Natural killer cell (primary cell): ENCODE data around the gene HSPA4. TPM values are rescaled to one million over a fixed set of nuclear protein-coding genes. Genes with fewer than 3 reads are reported as not detected.
"Not testable (repeated sequence)": the region's sequence is repeated elsewhere in the genome, so short reads cannot be mapped to it uniquely, and the experiment has no call there.

ENCODE experiments used
- ATAC-seq, 3 donors: fragments of 150-1000 bp in 2 of 3; fragments of 200-7000 bp in 1 of 3; cut with Tn5 transposase; 1 replicate in 1 of 3; 2 replicates in 2 of 3; pipeline ENCODE4 v1.10.0; 2021; ENCODE audit warnings: mild to moderate bottlenecking in 2 of 3, moderate library complexity in 2 of 3
- DNase-seq, 2 donors: peaks; one replicate each; pipeline versions ENCODE4 v3.0.0 to v3.0.0-alpha.2; 2013 to 2021; ENCODE audit warnings: mixed read lengths in 1 of 2
- H3K27ac ChIP-seq: one replicate; pipeline ENCODE4 v1.5.1; 2013; ENCODE audit warnings: mild to moderate bottlenecking, low read length
- H3K27me3 ChIP-seq: one replicate; pipeline ENCODE4 v1.6.1; 2013; ENCODE audit warnings: low read length; ENCODE audit not compliant: control insufficient read depth, insufficient read depth
- H3K36me3 ChIP-seq: one replicate; pipeline ENCODE4 v1.6.1; 2013; ENCODE audit warnings: low read length; ENCODE audit not compliant: control insufficient read depth, insufficient read depth
- H3K4me1 ChIP-seq: one replicate; pipeline ENCODE4 v1.6.1; 2013; ENCODE audit warnings: low read length; ENCODE audit not compliant: control insufficient read depth, insufficient read depth
- H3K4me3 ChIP-seq: one replicate; pipeline ENCODE4 v1.5.1; 2013; ENCODE audit warnings: low read length
- H3K9me3 ChIP-seq: one replicate; pipeline ENCODE4 v1.6.1; 2013; ENCODE audit warnings: low read length; ENCODE audit not compliant: control insufficient read depth, insufficient read depth
- H3K27ac Mint-ChIP-seq, 2 donors: one replicate each; pipeline ENCODE4 v1.8.0; 2022; ENCODE audit warnings: mild to moderate bottlenecking in 2 of 2, mixed read lengths in 2 of 2, moderate library complexity in 1 of 2
- H3K27me3 Mint-ChIP-seq, 2 donors: one replicate each; pipeline ENCODE4 v1.8.0; 2022; ENCODE audit warnings: low read depth in 2 of 2, mixed read lengths in 2 of 2
- H3K36me3 Mint-ChIP-seq: one replicate; pipeline ENCODE4 v1.8.0; 2022; ENCODE audit warnings: mixed read lengths
- H3K4me1 Mint-ChIP-seq, 2 donors: one replicate each; pipeline ENCODE4 v1.8.0; 2022; ENCODE audit warnings: mixed read lengths in 2 of 2
- H3K4me3 Mint-ChIP-seq: one replicate; pipeline ENCODE4 v1.8.0; 2022; ENCODE audit warnings: mild to moderate bottlenecking, moderate library complexity, mixed read lengths
- H3K9me3 Mint-ChIP-seq, 2 donors: one replicate each; pipeline ENCODE4 v1.8.0; 2022; ENCODE audit warnings: mixed read lengths in 2 of 2
- CTCF ChIP-seq: fragments of 200-600 bp; IDR thresholded peaks from one replicate; pipeline ENCODE4 v1.8.0; 2022; ENCODE audit warnings: antibody characterized with exemption
- WGBS: methylation state at CpG from one replicate; pipeline ENCODE4 v1.1.7; 2013; ENCODE audit warnings: missing lambda C conversion rate; ENCODE audit not compliant: insufficient coverage; 5-methylcytosine and 5-hydroxymethylcytosine counted together
- intact Hi-C: fragments of 100-400 bp; cut with micrococcal nuclease; formaldehyde crosslinking; loops from one replicate; pipeline ENCODE4 v1.14.2; 2022
- total RNA-seq, 4 donors: library from RNA; stranded (reverse); fragments of 120-200 nt in 1 of 4; gene quantifications; one replicate each; pipeline versions ENCODE4 v1.2.3 to v1.2.4, GENCODE V29; 2013 to 2022

The HSPA4 gene
- total RNA-seq, 3 donors from 2014 or later (not counting 1 experiment from before 2014, with no cell fraction given), result 38.3 to 58.6 (median 43.0) TPM

- DNase-seq (no peak), ATAC-seq (no peak)
- Histone ChIP-seq H3K36me3 (no peaks in the 10 kb centered on the region), H3K27ac (no peak overlapping the region), H3K27me3 (no peaks in the 10 kb centered on the region), H3K9me3 (no peaks in the 10 kb centered on the region), H3K4me3 (no peak overlapping the region), H3K4me1 (peaks cover 4% of the 10 kb centered on the region)
- peaks cover 9 to 10% of the 10 kb centered on the region in 2 donors for H3K4me1 Mint-ChIP-seq
- TF ChIP-seq CTCF, result no peak
- H3K27me3 Mint-ChIP-seq, result no peaks in the 10 kb centered on the region
- 73% methylated on average over 11 of the region's 11 CpGs for WGBS
- no peak overlapping the region for H3K27ac Mint-ChIP-seq
- H3K4me3 Mint-ChIP-seq, result no peak overlapping the region
- H3K9me3 Mint-ChIP-seq, result no peaks in the 10 kb centered on the region
- H3K36me3 Mint-ChIP-seq, result no peaks in the 10 kb centered on the region
- intact Hi-C loops, result no loop called here
Measured at GRCh38 chr5:133034064-133034463, 17.7 kb upstream of the HSPA4 start.

GRCh38 chr5:133035224-133035623 lies 16.6 kb upstream of the HSPA4 start:
- H3K36me3 Mint-ChIP-seq, result no peaks in the 10 kb centered on the region
- Histone ChIP-seq H3K9me3 (no peaks in the 10 kb centered on the region), H3K4me1 (peaks cover 4% of the 10 kb centered on the region), H3K27ac (no peak overlapping the region), H3K4me3 (no peak overlapping the region), H3K36me3 (no peaks in the 10 kb centered on the region), H3K27me3 (no peaks in the 10 kb centered on the region)
- TF ChIP-seq CTCF, result no peak
- H3K4me1 Mint-ChIP-seq, result peaks cover 9 to 10% of the 10 kb centered on the region in 2 donors
- H3K27me3 Mint-ChIP-seq, result no peaks in the 10 kb centered on the region
- H3K4me3 Mint-ChIP-seq, result no peak overlapping the region
- intact Hi-C loops, result no loop called here
- 44% methylated on average over 2 of the region's 2 CpGs for WGBS
- ATAC-seq (no peak), DNase-seq (no peak)
- H3K9me3 Mint-ChIP-seq, result no peaks in the 10 kb centered on the region
- no peak overlapping the region for H3K27ac Mint-ChIP-seq

GRCh38 chr5:133036677-133037076 lies 15.1 kb upstream of the HSPA4 start:
- WGBS, result 89% methylated on average over 3 of the region's 6 CpGs
- H3K27ac Mint-ChIP-seq, intact Hi-C loops, H3K4me3 Mint-ChIP-seq, H3K27me3 Mint-ChIP-seq, DNase-seq, H3K9me3 ChIP-seq, ATAC-seq, H3K4me3 ChIP-seq, H3K27ac ChIP-seq, H3K36me3 ChIP-seq, H3K9me3 Mint-ChIP-seq, H3K27me3 ChIP-seq, H3K36me3 Mint-ChIP-seq, H3K4me1 ChIP-seq: not testable (repeated sequence)
- peaks cover 9 to 10% of the 10 kb centered on the region in 2 donors for H3K4me1 Mint-ChIP-seq

GRCh38 chr5:133041157-133041784 lies 10.5 kb upstream of the HSPA4 start:
- H3K4me1 ChIP-seq, result no peaks in the 10 kb centered on the region
- H3K27ac ChIP-seq, result no peak overlapping the region
- H3K9me3 ChIP-seq, result no peaks in the 10 kb centered on the region
- H3K4me3 ChIP-seq, result no peak overlapping the region
- DNase-seq, result no peak
- intact Hi-C loops, result no loop called here
- Mint-ChIP-seq H3K4me3 (no peak overlapping the region), H3K9me3 (no peaks in the 10 kb centered on the region), H3K27ac (no peak overlapping the region), H3K27me3 (peaks cover 0 to 3% of the 10 kb centered on the region in 2 donors), H3K4me1 (no peaks in the 10 kb centered on the region), H3K36me3 (no peaks in the 10 kb centered on the region)
- H3K36me3 ChIP-seq, result no peaks in the 10 kb centered on the region
- no peaks in the 10 kb centered on the region for H3K27me3 ChIP-seq
- WGBS, result 93% methylated on average over 3 of the region's 3 CpGs
- ATAC-seq, result no peak
- TF ChIP-seq CTCF, result no peak
